ENCODE data around the gene KPNA6. TPM values are rescaled to one million over a fixed set of nuclear protein-coding genes. Genes with fewer than 3 reads are reported as not detected.
A peak's percentile ranks its signal among the peaks of the same experiment; 100 is the strongest.
"Not testable (repeated sequence)": the region's sequence is repeated elsewhere in the genome, so short reads cannot be mapped to it uniquely, and the experiment has no call there.

Gene KPNA6
- total and polyA plus RNA-seq, 9 of the 15 experiments (the other 6 are each of a cell fraction or from before 2014, with no cell fraction given): 20.1 to 54.6 (median 32.2) TPM

GRCh38 chr1:32122151-32122550 is 14.3 kb downstream of the KPNA6 start (continued):
- TF ChIP-seq ZBTB33 (CRISPR knock-in tag; IDR thresholded peaks at IDR 0.05) (no peak), XRCC3 (IDR thresholded peaks at IDR 0.05) (no peak), ARID1B (IDR thresholded peaks at IDR 0.05) (peak; percentile 12; the same call in 1 of the 2 replicates), ELK1 (CRISPR knock-in tag; IDR thresholded peaks at IDR 0.05) (no peak)

- CTCF ChIA-PET (ENCODE audit: low intra/inter-chr PET ratio); intact Hi-C loops (cut with micrococcal nuclease); BruUV-seq (replicated peaks); H3K4me3 ChIP-seq; in situ Hi-C loops (cut with MboI); H3K4me2 ChIP-seq (ENCODE audit: insufficient read depth, low read length); H2AFZ ChIP-seq (ENCODE audit: low read depth, low read length); H3K9me3 ChIP-seq (replicated peaks; ENCODE audit: control insufficient read depth, insufficient read depth, low read depth, low read length); H3K36me3 ChIP-seq (ENCODE audit: control insufficient read depth, insufficient read depth, low read length); H3K9me1 ChIP-seq (ENCODE audit: control insufficient read depth, insufficient read depth, low read length); H3K9ac ChIP-seq (ENCODE audit: insufficient read depth in 1 of 2, low read depth in 2 of 2, low read length in 2 of 2); H3K27me3 ChIP-seq (ENCODE audit: control insufficient read depth in 2 of 2, insufficient read depth in 2 of 2, low read length in 2 of 2); TF ChIP-seq NR2C2 (CRISPR knock-in tag; IDR thresholded peaks at IDR 0.05); TEAD4 (CRISPR knock-in tag; IDR thresholded peaks at IDR 0.05; ENCODE audit: borderline replicate concordance): not testable (repeated sequence)
- FAIRE-seq (peak; percentile 23), ATAC-seq (peak; percentile 50), DNase-seq (ENCODE audit: extremely low read depth in 1 of 4, low spot score in 3 of 4) (peak in 2 of 4 experiments; percentile 15 to 73)
- POLR2A ChIA-PET: interaction anchor here (0.6 to 12.5 kb wide), 2 partner anchors 11 to 56 kb away, joined by 3 to 209 read pairs; partner anchors contain the start of genes KPNA6 and TXLNA
- Histone ChIP-seq H4K20me1 (replicated peaks; ENCODE audit: control insufficient read depth, insufficient read depth, low read length) (peaks cover 23% of the 10 kb centered on the region), H3K27ac (ENCODE audit: extremely low read depth, low read depth, low read length) (peak overlapping the region; percentile 68; the same call in 2 of the 3 replicates), H3K79me2 (ENCODE audit: control insufficient read depth, insufficient read depth, low read length) (peaks cover 93% of the 10 kb centered on the region), H3K4me1 (replicated peaks in 1 of 2; ENCODE audit: control insufficient read depth in 2 of 2, insufficient read depth in 2 of 2, low read length in 2 of 2) (peaks cover 47 to 54% of the 10 kb centered on the region in 2 experiments)
- WGBS (ENCODE audit: insufficient coverage, low coverage, missing lambda C conversion rate): 18% methylated on average over 2 of the region's 2 CpGs
- TF ChIP-seq NR2C2 (tag; IDR thresholded peaks at IDR 0.05) (0 out of 2 replicates have a peak, but pooled peaks have one; percentile 18), ARID1B (IDR thresholded peaks at IDR 0.05) (peak; percentile 51; the same call in 1 of the 2 replicates), CBFA2T3 (IDR thresholded peaks at IDR 0.05) (peak; percentile 82), TEAD4 (IDR thresholded peaks at IDR 0.05; ENCODE audit: low read length) (0 out of 2 replicates have a peak, but pooled peaks have one; percentile 26), NCOR1 (IDR thresholded peaks at IDR 0.05) (peak; percentile 65; the same call in 1 of the 2 replicates), EGR1 (conservative IDR thresholded peaks at IDR 0.05) (peak; percentile 69), CBFA2T2 (conservative IDR thresholded peaks at IDR 0.05) (peak; percentile 54; the same call in 1 of the 2 replicates), KDM1A (IDR thresholded peaks at IDR 0.05) (peak; percentile 22 to 41; a peak in 2 of 4 replicates), CBX3 (IDR thresholded peaks at IDR 0.05; ENCODE audit: borderline replicate concordance in 1 of 2, low read length in 2 of 2) (peak in 1 of 2 experiments; percentile 38; a peak in 1 of 3 replicates), TCF3 (CRISPR knock-in tag; IDR thresholded peaks at IDR 0.05) (peak; percentile 43; the same call in 1 of the 2 replicates), SMARCE1 (IDR thresholded peaks at IDR 0.05) (0 out of 2 replicates have a peak, but pooled peaks have one; percentile 23), HMBOX1 (IDR thresholded peaks at IDR 0.05) (peak; percentile 96)
Observed at GRCh38 chr1:32123361-32123760, 15.5 kb downstream of the KPNA6 start.
